IMR-90 (cell line): ENCODE data around the gene HES1. TPM values are rescaled to one million over a fixed set of nuclear protein-coding genes. Genes with fewer than 3 reads are reported as not detected.
A peak's percentile ranks its signal among the peaks of the same experiment; 100 is the strongest.

Experiments used
- ATAC-seq: fragments of 200-7000 bp; cut with Tn5 transposase; 2 replicates; pipeline ENCODE4 v1.9.1; 2020; ENCODE audit warnings: low read depth, mild to moderate bottlenecking, moderate library complexity
- BruUV-seq: library from RNA; stranded (reverse); fragments of 400-500 nt; replicated peaks from 2 replicates; lab custom pipeline; 2021; lab: Mats Ljungman, UMichigan
- CTCF ChIA-PET: fragments of 300-600 bp; formaldehyde crosslinking; extraction: SDS; loops from one replicate; lab custom pipeline; 2021; ENCODE audit warnings: antibody characterized with exemption; lab: Yijun Ruan, JAX
- POLR2A ChIA-PET: fragments of 300-600 bp; sonication (Branson Sonifier 250); formaldehyde crosslinking; loops from one replicate; lab custom pipeline; 2022; ENCODE audit warnings: antibody characterized with exemption; ENCODE audit not compliant: unreplicated experiment; lab: Charles Lee
- DNase-seq: peaks from one replicate; pipeline ENCODE4 v3.0.0; 2013
- H2AFZ ChIP-seq: replicated peaks from 2 replicates; pipeline ENCODE3; 2013; ENCODE audit warnings: low read length, mild to moderate bottlenecking; ENCODE audit not compliant: poor library complexity
- H2AK5ac ChIP-seq: 2 replicates; pipeline ENCODE4 v1.6.1; 2013; ENCODE audit warnings: low read depth, low read length, inconsistent platforms
- H2AK9ac ChIP-seq: replicated peaks from 2 replicates; pipeline ENCODE3; 2013; ENCODE audit warnings: mild to moderate bottlenecking, low read depth, low read length, moderate library complexity; ENCODE audit not compliant: poor library complexity
- H2BK120ac ChIP-seq: 2 replicates; pipeline ENCODE4 v1.6.1; 2013; ENCODE audit warnings: low read depth, low read length, inconsistent platforms
- H2BK15ac ChIP-seq: 3 replicates; pipeline ENCODE4 v1.6.1; 2013; ENCODE audit warnings: low read depth, low read length, inconsistent platforms
- H2BK20ac ChIP-seq: 2 replicates; pipeline ENCODE4 v1.6.1; 2013; ENCODE audit warnings: low read depth, mild to moderate bottlenecking, inconsistent platforms, low read length, moderate library complexity
- H2BK5ac ChIP-seq: 2 replicates; pipeline ENCODE4 v1.6.1; 2013; ENCODE audit warnings: mild to moderate bottlenecking, low read depth, low read length, inconsistent platforms; ENCODE audit not compliant: poor library complexity, severe bottlenecking
- H3K14ac ChIP-seq: replicated peaks from 2 replicates; pipeline ENCODE4 v1.6.1; 2013; ENCODE audit warnings: low read depth, low read length, inconsistent platforms
- H3K18ac ChIP-seq: 2 replicates; pipeline ENCODE4 v1.6.1; 2013; ENCODE audit warnings: low read depth, low read length, control low read depth
- H3K23ac ChIP-seq: 2 replicates; pipeline ENCODE4 v1.6.1; 2013; ENCODE audit warnings: low read depth, low read length, inconsistent platforms
- H3K27ac ChIP-seq: 2 replicates; pipeline ENCODE4 v1.5.1; 2013; ENCODE audit warnings: mild to moderate bottlenecking, control low read depth, low read length; ENCODE audit not compliant: insufficient read depth
- H3K27me3 ChIP-seq: 2 replicates; pipeline ENCODE4 v1.6.1; 2013; ENCODE audit warnings: low read length; ENCODE audit not compliant: control insufficient read depth, insufficient read depth
- H3K36me3 ChIP-seq: 2 replicates; pipeline ENCODE4 v1.6.1; 2013; ENCODE audit warnings: low read length, mixed read lengths; ENCODE audit not compliant: control insufficient read depth, insufficient read depth
- H3K4ac ChIP-seq: 2 replicates; pipeline ENCODE4 v1.6.1; 2013; ENCODE audit warnings: low read depth, low read length, inconsistent platforms
- H3K4me1 ChIP-seq: 2 replicates; pipeline ENCODE4 v1.6.1; 2013; ENCODE audit warnings: low read length, mixed read lengths; ENCODE audit not compliant: control insufficient read depth, insufficient read depth
- H3K4me2 ChIP-seq: 2 replicates; pipeline ENCODE4 v1.6.1; 2013; ENCODE audit warnings: low read depth, mild to moderate bottlenecking, control low read depth, low read length, moderate library complexity
- H3K4me3 ChIP-seq: 2 replicates; pipeline ENCODE4 v1.5.1; 2013; ENCODE audit warnings: low read depth, mild to moderate bottlenecking, control low read depth, low read length, moderate library complexity; ENCODE audit not compliant: insufficient read depth
- H3K56ac ChIP-seq: 2 replicates; pipeline ENCODE4 v1.6.1; 2013; ENCODE audit warnings: low read length, inconsistent platforms; ENCODE audit not compliant: insufficient read depth; ENCODE audit errors: extremely low read depth
- H3K79me1 ChIP-seq, 2 experiments: 2 replicates each; pipeline ENCODE4 v1.6.1; 2013; ENCODE audit warnings: low read length in 2 of 2, inconsistent platforms in 1 of 2, low read depth in 1 of 2
- H3K9ac ChIP-seq: 2 replicates; pipeline ENCODE4 v1.6.1; 2013; ENCODE audit warnings: low read depth, low read length, control low read depth
- H3K9me1 ChIP-seq: 2 replicates; pipeline ENCODE4 v1.6.1; 2013; ENCODE audit warnings: low read length, inconsistent platforms; ENCODE audit not compliant: insufficient read depth
- H3K9me3 ChIP-seq: 2 replicates; pipeline ENCODE4 v1.6.1; 2013; ENCODE audit warnings: low read length; ENCODE audit not compliant: control insufficient read depth, insufficient read depth
- H4K20me1 ChIP-seq: 2 replicates; pipeline ENCODE4 v1.6.1; 2013; ENCODE audit warnings: low read length, inconsistent platforms; ENCODE audit not compliant: insufficient read depth
- H4K5ac ChIP-seq: 2 replicates; pipeline ENCODE4 v1.6.1; 2013; ENCODE audit warnings: mild to moderate bottlenecking, low read depth, low read length, control low read depth
- H4K8ac ChIP-seq, 2 experiments: 2 replicates each; pipeline ENCODE4 v1.6.1; 2013; ENCODE audit warnings: low read depth in 2 of 2, low read length in 2 of 2, control low read depth in 1 of 2, inconsistent platforms in 1 of 2
- H4K91ac ChIP-seq: 2 replicates; pipeline ENCODE4 v1.6.1; 2013; ENCODE audit warnings: low read depth, low read length, inconsistent platforms; ENCODE audit not compliant: insufficient read depth
- BHLHE40 ChIP-seq: fragments of 150-350 bp; IDR thresholded peaks from 2 replicates; pipeline ENCODE4 v1.6.1; 2016; ENCODE audit warnings: mild to moderate bottlenecking, low read depth, low read length
- CHD1 ChIP-seq: IDR thresholded peaks from 2 replicates; pipeline ENCODE4 v1.6.1; 2012; ENCODE audit warnings: low read depth, low read length, improper control_type of control experiment
- FOS ChIP-seq: fragments of 150-350 bp; IDR thresholded peaks from 2 replicates; pipeline ENCODE4 v1.6.1; 2016; ENCODE audit warnings: low read depth, low read length
- MAFK ChIP-seq: IDR thresholded peaks from 2 replicates; pipeline ENCODE4 v1.6.1; 2012; ENCODE audit warnings: low read depth, low read length, improper control_type of control experiment
- MXI1 ChIP-seq: IDR thresholded peaks from 2 replicates; pipeline ENCODE4 v1.6.1; 2012; ENCODE audit warnings: low read depth, mild to moderate bottlenecking, low read length, moderate library complexity, borderline replicate concordance
- NFE2L2 ChIP-seq: fragments of 150-350 bp; IDR thresholded peaks from 2 replicates; pipeline ENCODE4 v1.6.1; 2016; ENCODE audit warnings: low read depth, mild to moderate bottlenecking, low read length
- RAD21 ChIP-seq: IDR thresholded peaks from 2 replicates; pipeline ENCODE4 v1.6.1; 2012; ENCODE audit warnings: low read length, improper control_type of control experiment
- RCOR1 ChIP-seq: IDR thresholded peaks from 2 replicates; pipeline ENCODE4 v1.6.1; 2012; ENCODE audit warnings: mild to moderate bottlenecking, low read length, improper control_type of control experiment; ENCODE audit not compliant: insufficient replicate concordance
- RFX5 ChIP-seq: IDR thresholded peaks from 2 replicates; pipeline ENCODE4 v1.8.0; 2012; ENCODE audit warnings: low read depth, mild to moderate bottlenecking, low read length, moderate library complexity
- SMC3 ChIP-seq: fragments of 150-350 bp; IDR thresholded peaks from 2 replicates; pipeline ENCODE4 v1.6.1; 2016; ENCODE audit warnings: low read depth, mild to moderate bottlenecking, antibody characterized with exemption, low read length, moderate library complexity
- WGBS, 2 experiments: methylation state at CpG; one replicate each; pipeline versions ENCODE4 v1.1.5 to v1.1.7; 2013; ENCODE audit warnings: missing lambda C conversion rate in 2 of 2; ENCODE audit not compliant: insufficient read length in 1 of 2; ENCODE audit errors: extremely low coverage in 2 of 2; 5-methylcytosine and 5-hydroxymethylcytosine counted together
- dilution Hi-C: fragments of 300-500 bp; cut with HindIII; formaldehyde crosslinking; loops from one replicate; pipeline ENCODE4 v1.14.3; 2018; ENCODE audit warnings: low sequenced_read_pairs; ENCODE audit not compliant: unreplicated experiment
- in situ Hi-C: fragments of 300-500 bp; cut with MboI; formaldehyde crosslinking; loops from 3 replicates; pipeline ENCODE4 v1.14.3; 2019; ENCODE audit warnings: low sequenced_read_pairs, inconsistent platforms, mixed read lengths
- intact Hi-C: fragments of 100-400 bp; cut with micrococcal nuclease; formaldehyde crosslinking; loops from 2 replicates; pipeline ENCODE4 v1.10.0; 2022
- polyA plus RNA-seq, 3 experiments: library from polyadenylated mRNA; depleted of rRNA; stranded (reverse); fragments of >200 nt; gene quantifications; 2 replicates each; pipeline ENCODE4 v1.2.3, GENCODE V29; 2012; ENCODE audit warnings: low replicate concordance in 1 of 3
- total RNA-seq: library from RNA; depleted of rRNA; stranded (reverse); fragments of >200 nt; gene quantifications from 2 replicates; pipeline ENCODE4 v1.2.3, GENCODE V29; 2012
- TF ChIP-seq, protein P1 (sequence below): fragments of 150-350 bp; IDR thresholded peaks from 2 replicates; pipeline ENCODE4 v1.6.1; 2016; ENCODE audit warnings: low read depth, mild to moderate bottlenecking, low read length, moderate library complexity, borderline replicate concordance
- TF ChIP-seq, protein P2 (sequence below): conservative IDR thresholded peaks from 2 replicates; pipeline ENCODE4 v1.5.1; 2012; ENCODE audit warnings: mild to moderate bottlenecking, low read depth, low read length, improper control_type of control experiment

HES1 gene
- total and polyA plus RNA-seq, 2 of the 4 experiments (the other 2 are of a cell fraction): 3.6 to 6.7 TPM

DNA sequence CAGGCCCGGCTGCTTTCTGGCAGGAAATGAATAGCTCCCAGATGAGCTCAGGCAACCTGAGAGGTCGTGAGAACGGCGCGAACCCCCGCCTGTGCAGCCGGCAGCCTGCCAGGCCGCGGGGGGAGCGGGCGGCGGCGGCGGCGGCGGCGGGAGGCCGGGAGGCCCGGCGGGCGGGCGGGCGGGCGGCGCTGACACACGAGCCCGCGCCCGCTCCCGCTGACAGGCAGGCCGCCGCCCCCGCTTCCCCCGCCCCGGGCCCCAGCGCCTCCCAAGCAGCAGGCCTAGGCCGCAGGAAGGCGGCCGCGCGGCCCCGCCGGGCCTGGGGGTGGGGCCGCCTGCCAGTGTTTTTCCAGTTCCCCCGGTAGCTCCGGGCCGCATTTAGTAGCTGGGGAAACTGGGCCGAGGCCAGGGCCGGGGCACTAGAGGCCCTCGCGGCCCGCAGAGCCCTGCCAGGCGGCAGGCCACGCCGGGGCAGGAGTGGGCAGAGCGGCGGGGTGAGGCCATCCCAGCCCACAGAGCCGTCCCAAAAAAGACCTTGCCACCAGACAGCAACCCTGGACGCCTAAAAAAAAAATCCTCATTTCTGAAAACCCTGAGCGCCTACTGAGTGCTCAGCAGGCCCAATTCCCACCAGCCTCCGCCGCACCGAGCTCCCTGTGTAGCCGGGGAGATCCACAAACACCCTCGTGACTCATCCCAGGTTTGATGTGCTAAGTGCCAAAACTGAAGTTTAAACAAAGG, 5.6 kb downstream of the HES1 start:
- Histone ChIP-seq H3K27me3 (peaks cover 5% of the 10 kb centered on the region), H3K9ac (peak overlapping the region; percentile 50; the same call in 1 of the 2 replicates), H3K18ac (peak overlapping the region; percentile 3; the same call in 1 of the 2 replicates), H3K14ac (peak overlapping the region; percentile 0; the same call in 1 of the 2 replicates), H3K27ac (peak overlapping the region; percentile 53), H2AFZ (peak overlapping the region; percentile 90), H2BK120ac (peak overlapping the region; percentile 60), H3K56ac (peak overlapping the region; percentile 26; the same call in 1 of the 2 replicates), H3K4ac (peak overlapping the region; percentile 65), H3K23ac (0 out of 2 replicates have a peak overlapping the region, but pooled peaks have one; percentile 2), H2AK9ac (peak overlapping the region; percentile 0), H3K4me2 (peak overlapping the region; percentile 11), H3K9me1 (no peaks in the 10 kb centered on the region), H2BK15ac (peak overlapping the region; percentile 9; the same call in 1 of the 3 replicates), H3K79me1 (peaks cover 0 to 9% of the 10 kb centered on the region in 2 experiments; a peak in 3 of 4 replicates), H2BK5ac (peak overlapping the region; percentile 30), H4K8ac (peak overlapping the region; percentile 41 to 52; a peak in 3 of 4 replicates), H4K5ac (peak overlapping the region; percentile 7; the same call in 1 of the 2 replicates), H3K4me1 (peaks cover 15% of the 10 kb centered on the region), H3K4me3 (peak overlapping the region; percentile 23), H2BK20ac (0 out of 2 replicates have a peak overlapping the region, but pooled peaks have one; percentile 5), H3K36me3 (no peaks in the 10 kb centered on the region), H4K20me1 (no peaks in the 10 kb centered on the region), H4K91ac (peak overlapping the region; percentile 63), H2AK5ac (no peak overlapping the region; the same call in 1 of the 2 replicates), H3K9me3 (no peaks in the 10 kb centered on the region)
- intact Hi-C loops: no loop called here
- in situ Hi-C loops: no loop called here
- WGBS, 2 experiments: 0% methylated on average over 14 of the region's 65 CpGs; no CpG with 5 or more reads in 1 of the 2 experiments
- dilution Hi-C loops: no loop called here
- CTCF ChIA-PET: interaction anchor here (0.7 to 1.2 kb wide), 3 partner anchors 75 to 174 kb away, joined by 3 to 6 read pairs (median 4); no protein-coding TSS in a partner anchor
- DNase-seq (peak; percentile 90), ATAC-seq (peak; percentile 87)
- POLR2A ChIA-PET: interaction anchor here (0.6 to 0.9 kb wide), 2 partner anchors 172 to 174 kb away, joined by 3 to 4 read pairs; no protein-coding TSS in a partner anchor
- no TSS peak for BruUV-seq
- no peak for TF ChIP-seq SMC3
- no peak for TF ChIP-seq MAFK
- TF ChIP-seq BHLHE40: peak; percentile 66
- TF ChIP-seq, protein P1, sequence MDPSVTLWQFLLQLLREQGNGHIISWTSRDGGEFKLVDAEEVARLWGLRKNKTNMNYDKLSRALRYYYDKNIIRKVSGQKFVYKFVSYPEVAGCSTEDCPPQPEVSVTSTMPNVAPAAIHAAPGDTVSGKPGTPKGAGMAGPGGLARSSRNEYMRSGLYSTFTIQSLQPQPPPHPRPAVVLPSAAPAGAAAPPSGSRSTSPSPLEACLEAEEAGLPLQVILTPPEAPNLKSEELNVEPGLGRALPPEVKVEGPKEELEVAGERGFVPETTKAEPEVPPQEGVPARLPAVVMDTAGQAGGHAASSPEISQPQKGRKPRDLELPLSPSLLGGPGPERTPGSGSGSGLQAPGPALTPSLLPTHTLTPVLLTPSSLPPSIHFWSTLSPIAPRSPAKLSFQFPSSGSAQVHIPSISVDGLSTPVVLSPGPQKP: no peak
- TF ChIP-seq RCOR1: no peak
- peak; percentile 89; the same call in 1 of the 2 replicates for TF ChIP-seq CHD1
- TF ChIP-seq RFX5: no peak
- TF ChIP-seq, protein P2, sequence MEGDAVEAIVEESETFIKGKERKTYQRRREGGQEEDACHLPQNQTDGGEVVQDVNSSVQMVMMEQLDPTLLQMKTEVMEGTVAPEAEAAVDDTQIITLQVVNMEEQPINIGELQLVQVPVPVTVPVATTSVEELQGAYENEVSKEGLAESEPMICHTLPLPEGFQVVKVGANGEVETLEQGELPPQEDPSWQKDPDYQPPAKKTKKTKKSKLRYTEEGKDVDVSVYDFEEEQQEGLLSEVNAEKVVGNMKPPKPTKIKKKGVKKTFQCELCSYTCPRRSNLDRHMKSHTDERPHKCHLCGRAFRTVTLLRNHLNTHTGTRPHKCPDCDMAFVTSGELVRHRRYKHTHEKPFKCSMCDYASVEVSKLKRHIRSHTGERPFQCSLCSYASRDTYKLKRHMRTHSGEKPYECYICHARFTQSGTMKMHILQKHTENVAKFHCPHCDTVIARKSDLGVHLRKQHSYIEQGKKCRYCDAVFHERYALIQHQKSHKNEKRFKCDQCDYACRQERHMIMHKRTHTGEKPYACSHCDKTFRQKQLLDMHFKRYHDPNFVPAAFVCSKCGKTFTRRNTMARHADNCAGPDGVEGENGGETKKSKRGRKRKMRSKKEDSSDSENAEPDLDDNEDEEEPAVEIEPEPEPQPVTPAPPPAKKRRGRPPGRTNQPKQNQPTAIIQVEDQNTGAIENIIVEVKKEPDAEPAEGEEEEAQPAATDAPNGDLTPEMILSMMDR: no peak
- TF ChIP-seq FOS: peak; percentile 51; the same call in 1 of the 2 replicates
- peak; percentile 17; the same call in 1 of the 2 replicates for TF ChIP-seq RAD21
- no peak for TF ChIP-seq NFE2L2
- no peak for TF ChIP-seq MXI1
